HG03025 (cell line): Measurements from ENCODE around the gene ABCA4.
"Not testable (repeated sequence)": the region's sequence is repeated elsewhere in the genome, so short reads cannot be mapped to it uniquely, and the experiment has no call there.

Experiments
- ATAC-seq: cut with Tn5 transposase; IDR thresholded peaks from one replicate; pipeline ENCODE4 v1.9.1; 2021; ENCODE audit warnings: mild to moderate bottlenecking, moderate library complexity; ENCODE audit not compliant: unreplicated experiment, low FRiP score

Gene ABCA4

GRCh38 chr1:94011709-94012595, 109.0 kb downstream of the ABCA4 start:
- ATAC-seq = no peak

GRCh38 chr1:94011129-94011528, 109.8 kb downstream of the ABCA4 start:
- ATAC-seq = no peak

GRCh38 chr1:94009304-94009703, 111.6 kb downstream of the ABCA4 start:
- ATAC-seq = no peak

DNA sequence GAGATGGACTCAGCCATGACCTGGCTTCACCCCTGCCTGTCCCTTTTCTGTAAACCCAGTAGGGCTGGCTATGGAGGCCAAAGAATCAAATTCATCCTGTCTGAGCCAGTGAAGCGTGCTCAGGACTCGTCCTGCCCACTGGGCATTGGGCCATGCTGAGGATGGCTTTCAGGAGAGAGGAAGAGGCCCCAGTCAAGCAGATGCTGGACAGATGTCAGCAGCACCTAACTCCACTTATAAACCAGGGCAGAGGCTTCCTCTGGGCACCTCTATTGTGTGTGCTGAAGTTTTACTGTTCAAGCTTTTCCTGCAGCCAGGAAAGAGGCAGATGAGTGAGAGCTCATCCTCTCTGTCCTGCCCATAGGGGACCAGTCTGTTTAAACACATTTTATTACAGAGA, 114.3 kb downstream of the ABCA4 start:
- ATAC-seq = no peak

- ATAC-seq = no peak
Measured at GRCh38 chr1:94004924-94005323, 116.0 kb downstream of the ABCA4 start.

GRCh38 chr1:94002046-94002787, 118.7 kb downstream of the ABCA4 start:
- ATAC-seq = no peak

DNA sequence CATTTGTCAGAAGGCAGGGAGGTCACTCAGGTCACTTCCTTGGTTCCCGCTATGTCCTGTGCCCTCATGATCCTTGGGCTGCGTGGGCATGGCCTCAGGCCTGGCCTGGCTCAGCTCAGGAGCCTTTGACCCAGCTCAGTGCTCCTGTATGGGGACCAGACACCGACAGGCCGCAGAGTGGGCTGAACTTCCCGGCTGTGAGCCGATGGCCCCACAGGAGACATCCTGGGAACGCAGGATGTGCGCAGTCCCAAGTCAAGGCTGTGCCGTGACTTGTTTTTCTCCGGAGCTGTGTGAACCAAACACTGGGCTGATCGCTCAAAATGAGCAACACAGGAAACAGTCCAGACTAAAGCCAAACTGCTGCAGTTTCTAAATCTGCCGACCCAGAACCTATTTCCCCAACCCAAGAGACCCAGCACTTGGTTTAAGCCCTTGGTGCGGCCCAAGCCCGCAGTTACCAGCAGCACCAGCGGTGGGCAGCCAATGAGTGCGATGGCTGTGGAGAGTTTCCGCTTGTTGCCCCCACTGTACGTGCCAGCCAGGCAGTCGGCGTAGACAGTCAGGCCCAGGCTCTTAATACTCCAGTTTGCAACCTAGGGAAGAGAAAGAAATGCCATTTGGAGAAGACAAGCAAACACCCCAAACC, 119.4 kb downstream of the ABCA4 start:
- no peak for ATAC-seq

DNA sequence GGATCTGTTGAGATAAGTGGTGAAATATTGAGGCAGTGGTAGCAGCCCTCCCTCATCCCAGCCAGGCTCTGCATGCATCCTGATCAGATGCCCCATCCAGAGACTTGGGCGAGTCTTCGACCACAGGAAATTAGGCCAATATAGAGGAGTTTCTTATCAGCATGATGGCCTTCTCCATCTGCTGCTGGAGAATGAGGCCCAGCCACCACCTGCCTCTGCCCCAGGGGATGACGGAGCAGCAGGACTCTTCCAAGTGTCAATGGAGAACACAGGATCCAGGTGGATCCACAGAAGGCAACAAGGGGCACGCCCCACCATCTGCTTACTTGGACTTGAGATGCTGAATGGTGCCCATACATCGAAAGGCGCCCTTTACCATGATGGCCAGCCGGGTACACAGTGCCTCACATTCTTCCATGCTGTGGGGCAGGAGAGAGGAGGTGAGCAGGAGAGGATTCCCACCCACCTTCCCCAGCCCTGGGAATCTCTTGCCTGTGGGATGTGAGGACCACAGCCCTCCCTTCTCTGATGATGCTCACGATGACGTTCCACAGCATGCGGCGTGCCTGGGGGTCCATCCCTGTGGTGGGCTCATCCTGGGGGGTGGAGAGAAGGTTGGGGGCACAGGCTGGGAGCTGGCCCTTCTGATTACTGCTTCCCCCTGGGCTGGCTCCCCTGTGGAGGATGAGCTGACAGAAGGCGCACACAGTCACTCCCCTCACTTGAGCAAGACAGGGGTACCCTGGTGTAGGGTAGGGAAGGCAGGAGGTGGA, 120.3 kb downstream of the ABCA4 start:
- no peak for ATAC-seq

DNA sequence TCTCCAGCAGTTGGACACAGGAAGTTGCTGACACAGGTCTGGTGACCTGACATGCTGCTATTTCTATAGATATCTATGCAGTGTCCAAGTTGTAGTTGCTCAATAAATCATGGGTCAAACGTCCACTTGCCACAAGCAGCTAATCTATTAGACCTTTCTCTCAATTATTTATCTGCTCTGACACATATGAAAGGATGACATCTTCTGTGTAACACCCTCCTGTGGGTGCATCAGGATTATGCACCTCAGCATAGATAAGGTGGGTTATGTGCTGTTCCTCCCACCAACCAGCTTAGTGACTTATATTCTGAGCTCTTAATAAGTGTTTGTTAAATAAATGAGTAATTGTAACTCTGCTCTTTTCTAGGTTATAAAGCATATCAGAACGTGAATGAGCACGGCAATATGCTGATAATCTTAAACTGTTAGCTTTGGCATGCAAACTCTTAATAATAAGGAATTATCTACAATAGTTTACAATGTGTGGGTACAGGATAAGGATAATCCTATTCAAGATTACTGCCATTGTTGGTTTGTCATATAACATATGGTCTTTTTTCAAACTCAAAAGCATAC, 121.0 kb downstream of the ABCA4 start:
- ATAC-seq = no peak

GRCh38 chr1:93998532-93998931, 122.4 kb downstream of the ABCA4 start:
- not testable (repeated sequence) for ATAC-seq

GRCh38 chr1:93997756-93998155, 123.2 kb downstream of the ABCA4 start:
- ATAC-seq = no peak

DNA sequence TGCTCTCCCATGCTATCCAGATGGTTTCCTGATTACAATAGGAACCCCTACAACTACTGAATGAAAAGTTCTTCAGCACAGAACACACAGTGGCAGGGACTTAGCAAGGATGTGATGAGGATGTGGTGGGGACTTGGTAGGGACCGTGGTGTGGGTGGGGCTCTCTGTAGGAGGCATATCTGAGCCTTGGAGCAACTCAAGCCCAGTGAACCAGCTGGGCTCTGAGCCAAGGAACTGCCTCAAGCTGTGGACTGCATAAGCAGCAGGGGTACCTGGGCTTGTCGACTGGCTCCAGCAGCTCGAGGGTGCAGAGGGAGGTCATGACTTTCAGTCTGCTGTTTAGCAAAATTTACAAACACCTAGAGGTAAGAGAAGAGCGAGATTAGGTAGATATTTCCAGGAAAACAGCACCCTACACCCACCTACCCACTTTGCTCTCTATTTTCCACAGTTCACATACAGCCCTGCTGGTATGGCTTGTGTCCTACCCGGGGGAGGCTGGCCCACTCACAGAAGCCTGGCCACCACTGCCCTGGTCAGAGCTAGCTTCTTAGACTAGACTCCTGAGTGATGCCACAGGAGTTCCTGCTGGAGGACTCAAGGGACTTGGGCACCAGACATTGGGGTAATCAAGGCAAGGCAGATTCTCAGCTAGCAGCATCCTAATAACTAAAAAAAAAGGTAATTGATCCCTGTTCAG, 125.0 kb downstream of the ABCA4 start:
- no peak for ATAC-seq

GRCh38 chr1:93993731-93994130, 127.2 kb downstream of the ABCA4 start:
- no peak for ATAC-seq

GRCh38 chr1:93992954-93993353, 128.0 kb downstream of the ABCA4 start:
- ATAC-seq = no peak

DNA sequence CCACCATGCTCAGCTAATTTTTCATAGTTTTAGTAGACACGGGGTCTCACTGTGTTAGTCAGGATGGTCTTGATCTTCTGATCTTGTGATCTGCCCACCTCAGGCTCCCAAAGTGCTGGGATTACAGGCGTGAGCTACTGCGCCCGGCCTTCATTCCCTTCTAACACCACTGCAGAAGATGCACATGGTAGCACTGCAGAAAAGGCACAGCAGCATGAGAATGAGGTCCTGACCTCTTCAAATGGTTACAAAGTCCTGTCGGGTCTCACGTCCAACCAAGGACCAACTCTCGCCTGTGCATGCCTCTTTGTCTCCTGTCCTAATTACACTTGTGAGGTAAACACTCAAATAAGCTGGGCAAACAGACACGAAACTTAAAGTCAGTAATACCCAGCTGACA, 128.8 kb downstream of the ABCA4 start:
- no peak for ATAC-seq

DNA sequence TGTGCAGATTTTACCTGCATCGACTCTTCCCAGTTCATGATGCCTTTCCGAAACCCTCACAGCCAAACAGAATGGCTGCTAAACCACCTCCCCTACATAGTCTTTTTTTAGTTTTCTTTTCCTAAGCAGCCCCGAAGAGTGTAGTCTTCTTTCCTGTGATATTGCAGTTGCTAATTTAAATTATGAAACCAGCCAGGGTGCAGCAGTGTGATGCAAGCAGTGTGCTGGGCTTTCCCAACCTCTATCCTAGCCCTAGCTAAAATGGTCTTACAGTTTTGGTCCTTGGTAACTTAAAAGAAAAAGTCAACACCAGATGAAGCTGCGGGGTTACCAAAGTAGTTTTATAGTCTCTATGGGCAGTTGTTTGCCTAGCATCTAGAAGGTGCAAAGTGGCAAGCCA, 129.7 kb downstream of the ABCA4 start:
- no peak for ATAC-seq

DNA sequence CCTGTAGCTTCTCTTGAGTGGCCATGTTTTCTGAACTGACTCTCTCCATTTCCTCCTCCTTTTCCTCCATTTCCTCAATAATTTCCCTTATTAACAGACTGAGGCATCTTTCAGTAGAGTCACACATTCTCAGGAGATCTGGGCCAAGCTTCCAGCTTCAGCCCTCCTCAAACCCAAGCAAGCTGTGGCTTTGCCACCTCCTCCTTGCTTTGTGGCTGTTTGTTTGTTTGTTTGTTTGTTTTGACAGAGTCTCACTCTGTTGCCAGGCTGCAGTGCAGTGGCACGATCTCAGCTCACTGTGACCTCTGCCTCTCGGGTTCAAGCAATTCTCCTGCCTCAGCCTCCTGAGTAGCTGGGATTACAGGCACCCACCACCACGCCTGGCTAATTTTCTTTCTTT, 130.5 kb downstream of the ABCA4 start:
- ATAC-seq = not testable (repeated sequence)

- ATAC-seq = no peak
Measured at GRCh38 chr1:93990010-93990409, 130.9 kb downstream of the ABCA4 start.

DNA sequence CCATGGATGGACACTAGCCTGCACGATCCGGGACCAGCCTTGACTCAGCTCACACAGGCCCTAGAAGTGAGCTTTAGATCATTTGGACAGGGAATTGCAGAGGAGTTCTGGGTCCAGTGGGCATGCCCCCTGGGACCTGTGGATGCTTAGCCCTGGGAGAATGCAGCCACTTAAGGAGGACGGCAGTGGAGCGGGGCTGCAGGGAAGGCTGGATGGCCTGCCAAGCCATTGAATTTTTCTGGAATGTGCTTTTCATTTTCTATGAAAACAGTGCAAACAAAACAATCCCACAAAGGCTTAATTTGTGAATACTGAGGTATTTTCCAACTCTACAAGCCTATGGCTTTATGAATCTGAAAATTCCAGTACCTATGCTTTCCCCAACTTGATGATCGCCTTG, 131.3 kb downstream of the ABCA4 start:
- ATAC-seq = no peak
